Keratinocyte (primary cell): Measurements from ENCODE around the gene TRABD2B. TPM values are rescaled to one million over a fixed set of nuclear protein-coding genes. Genes with fewer than 3 reads are reported as not detected.

Source experiments
- DNase-seq: peaks from one replicate; pipeline ENCODE4 v3.0.0-alpha.2; 2011; ENCODE audit warnings: low read depth, missing footprints, low spot score
- FAIRE-seq: peaks from 2 replicates; lab custom pipeline; 2011; peaks lifted over from hg19 to GRCh38; lab: Jason Lieb, UNC
- H2AFZ ChIP-seq: 2 replicates; pipeline ENCODE4 v1.6.0; 2012; ENCODE audit warnings: low read length, control low read depth, inconsistent platforms; ENCODE audit not compliant: control insufficient read depth
- H3K27ac ChIP-seq: 2 replicates; pipeline ENCODE4 v1.5.1; 2011; ENCODE audit warnings: low read length; ENCODE audit not compliant: control insufficient read depth, insufficient read depth
- H3K27me3 ChIP-seq: 3 replicates; pipeline ENCODE4 v1.6.0; 2011; ENCODE audit warnings: low read length; ENCODE audit not compliant: control insufficient read depth, insufficient read depth; ENCODE audit errors: extremely low read depth
- H3K36me3 ChIP-seq, 2 experiments: 2 replicates in 1 of 2; 3 replicates in 1 of 2; pipeline ENCODE4 v1.5.1; 2011; ENCODE audit warnings: low read length in 2 of 2, mild to moderate bottlenecking in 1 of 2; ENCODE audit not compliant: control insufficient read depth in 2 of 2, insufficient read depth in 2 of 2; ENCODE audit errors: extremely low read depth in 1 of 2
- H3K4me1 ChIP-seq: 3 replicates; pipeline ENCODE4 v1.5.1; 2011; ENCODE audit warnings: low read length; ENCODE audit not compliant: control insufficient read depth, insufficient read depth; ENCODE audit errors: extremely low read depth
- H3K4me2 ChIP-seq: 3 replicates; pipeline ENCODE4 v1.6.0; 2011; ENCODE audit warnings: low read depth, low read length; ENCODE audit not compliant: control insufficient read depth, insufficient read depth; ENCODE audit errors: extremely low read depth
- H3K4me3 ChIP-seq, 3 experiments: fragments of 200-600 bp in 1 of 3; sonication (generic) in 1 of 3; 2 replicates in 2 of 3; 3 replicates in 1 of 3; pipeline ENCODE4 v1.5.1; 2011 to 2016; ENCODE audit warnings: low read length in 3 of 3, mild to moderate bottlenecking in 3 of 3, control low read depth in 2 of 3, inconsistent platforms in 1 of 3, low read depth in 1 of 3, mixed read lengths in 1 of 3, mixed run types in 1 of 3, moderate library complexity in 1 of 3; ENCODE audit not compliant: control insufficient read depth in 2 of 3, insufficient read depth in 2 of 3; ENCODE audit errors: extremely low read depth in 1 of 3
- H3K79me2 ChIP-seq: 2 replicates; pipeline ENCODE4 v1.6.0; 2012; ENCODE audit warnings: low read length; ENCODE audit not compliant: control insufficient read depth, insufficient read depth
- H3K9ac ChIP-seq: 3 replicates; pipeline ENCODE4 v1.6.0; 2011; ENCODE audit warnings: low read length; ENCODE audit not compliant: control insufficient read depth, insufficient read depth; ENCODE audit errors: extremely low read depth
- H3K9me1 ChIP-seq: 3 replicates; pipeline ENCODE4 v1.6.0; 2011; ENCODE audit warnings: low read length; ENCODE audit not compliant: control insufficient read depth, insufficient read depth; ENCODE audit errors: extremely low read depth
- H3K9me3 ChIP-seq: 2 replicates; pipeline ENCODE4 v1.5.1; 2012; ENCODE audit warnings: low read depth, low read length; ENCODE audit not compliant: control insufficient read depth
- H4K20me1 ChIP-seq: 3 replicates; pipeline ENCODE4 v1.6.0; 2011; ENCODE audit warnings: low read length; ENCODE audit not compliant: control insufficient read depth, insufficient read depth; ENCODE audit errors: extremely low read depth
- CTCF ChIP-seq, 3 experiments: IDR thresholded peaks in 1 of 3; conservative IDR thresholded peaks in 1 of 3; optimal IDR thresholded peaks in 1 of 3; 2 replicates in 2 of 3; 3 replicates in 1 of 3; pipeline versions ENCODE3 to v1.5.1; 2011; ENCODE audit warnings: low read length in 3 of 3, mild to moderate bottlenecking in 3 of 3, moderate library complexity in 2 of 3, control low read depth in 1 of 3, inconsistent platforms in 1 of 3; ENCODE audit not compliant: insufficient read depth in 2 of 3; ENCODE audit errors: extremely low read depth in 1 of 3
- EZH2 ChIP-seq: IDR thresholded peaks from one replicate; pipeline ENCODE4 v1.6.1; 2012; ENCODE audit warnings: inconsistent platforms, mild to moderate bottlenecking, low read length, moderate library complexity
- dilution Hi-C: fragments of 300-500 bp; cut with MboI; formaldehyde crosslinking; loops from one replicate; pipeline ENCODE4 v1.7.0; 2020; ENCODE audit warnings: low sequenced_read_pairs; ENCODE audit not compliant: extremely low pct_ligation_motif_present
- polyA plus RNA-seq, 5 experiments: library from polyadenylated mRNA; depleted of rRNA in 3 of 5; stranded (reverse) in 3 of 5; stranded (forward) in 1 of 5; unstranded in 1 of 5; fragments of >200 nt; gene quantifications; 1 replicate in 1 of 5; 2 replicates in 3 of 5; 3 replicates in 1 of 5; pipeline versions ENCODE4 v1.2.1 to v1.2.3, GENCODE V29; 2011 to 2012; ENCODE audit warnings: missing spikeins in 2 of 5, low read depth in 1 of 5, low replicate concordance in 1 of 5

TRABD2B gene
- polyA plus RNA-seq, 1 donor (not counting 4 experiments of a cell fraction or from before 2014, with no cell fraction given): 0.13 TPM

GRCh38 chr1:47903723-47904122, 93.5 kb downstream of the TRABD2B start:
- Histone ChIP-seq H3K27ac (no peak overlapping the region), H2AFZ (no peak overlapping the region), H3K4me3 (no peak overlapping the region), H3K79me2 (no peaks in the 10 kb centered on the region), H3K4me1 (peaks cover 15% of the 10 kb centered on the region), H3K9me3 (no peaks in the 10 kb centered on the region), H4K20me1 (no peaks in the 10 kb centered on the region), H3K9me1 (no peaks in the 10 kb centered on the region), H3K9ac (no peak overlapping the region), H3K4me2 (no peak overlapping the region), H3K36me3 (no peaks in the 10 kb centered on the region), H3K27me3 (no peaks in the 10 kb centered on the region)
- dilution Hi-C loops: no loop called here
- TF ChIP-seq CTCF (optimal IDR thresholded peaks at IDR 0.05 in 1 of 3, IDR thresholded peaks at IDR 0.05 in 1 of 3, conservative IDR thresholded peaks at IDR 0.05 in 1 of 3; ENCODE audit: extremely low read depth in 1 of 3, insufficient read depth in 2 of 3, low read length in 3 of 3): no peak
- no peak for TF ChIP-seq EZH2
- DNase-seq (no peak), FAIRE-seq (no peak)

- dilution Hi-C loops: no loop called here
These were observed 96.1 kb downstream of the TRABD2B start for GRCh38 chr1:47901001-47901575.

More at GRCh38 chr1:47901001-47901575, 96.1 kb downstream of the TRABD2B start:
- Histone ChIP-seq H3K4me3 (no peak overlapping the region), H3K9me3 (no peaks in the 10 kb centered on the region), H3K36me3 (no peaks in the 10 kb centered on the region), H3K9ac (no peak overlapping the region), H3K4me1 (peaks cover 4% of the 10 kb centered on the region), H3K4me2 (no peak overlapping the region), H3K27me3 (no peaks in the 10 kb centered on the region), H3K79me2 (no peaks in the 10 kb centered on the region), H2AFZ (no peak overlapping the region), H4K20me1 (no peaks in the 10 kb centered on the region), H3K27ac (no peak overlapping the region), H3K9me1 (no peaks in the 10 kb centered on the region)
- no peak for FAIRE-seq
- no peak for DNase-seq
- TF ChIP-seq CTCF (optimal IDR thresholded peaks at IDR 0.05 in 1 of 3, IDR thresholded peaks at IDR 0.05 in 1 of 3, conservative IDR thresholded peaks at IDR 0.05 in 1 of 3; ENCODE audit: extremely low read depth in 1 of 3, insufficient read depth in 2 of 3, low read length in 3 of 3) (no peak), EZH2 (no peak)
